Measurements from ENCODE around the gene DLX4.

The DLX4 gene

DNA sequence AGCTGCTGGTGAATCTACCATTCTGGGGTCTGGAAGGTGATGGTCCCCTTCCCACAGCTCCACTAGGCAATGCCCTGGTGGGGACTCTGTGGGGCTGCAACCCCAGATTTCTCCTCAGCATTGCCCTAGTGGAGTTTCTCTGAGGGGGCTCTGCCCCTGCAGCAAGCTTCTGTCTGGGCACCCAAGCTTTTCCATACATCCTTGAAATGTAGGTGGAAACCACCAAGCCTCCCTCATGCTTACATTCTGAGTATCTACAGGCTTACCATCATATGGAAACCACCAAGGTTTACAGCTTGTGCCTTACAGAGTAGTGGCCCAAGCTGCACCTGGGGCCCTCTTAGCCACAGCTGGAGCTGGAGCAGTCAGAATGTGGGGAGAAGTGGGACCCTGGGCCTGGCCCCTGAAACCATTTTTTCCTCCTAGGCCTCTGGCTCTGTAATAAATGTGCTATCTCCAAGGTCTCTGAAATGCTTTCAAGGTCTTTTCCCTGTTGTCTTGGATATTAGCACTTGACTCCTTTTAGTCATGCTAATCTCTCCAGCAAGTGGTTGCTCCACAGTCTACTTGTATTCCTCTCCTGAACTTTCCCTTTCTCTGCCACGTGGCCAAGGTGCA lies 45.6 kb downstream of the DLX4 start:
- no peak for DNase-seq (ENCODE audit: low read depth in 2 of 2)

DNA sequence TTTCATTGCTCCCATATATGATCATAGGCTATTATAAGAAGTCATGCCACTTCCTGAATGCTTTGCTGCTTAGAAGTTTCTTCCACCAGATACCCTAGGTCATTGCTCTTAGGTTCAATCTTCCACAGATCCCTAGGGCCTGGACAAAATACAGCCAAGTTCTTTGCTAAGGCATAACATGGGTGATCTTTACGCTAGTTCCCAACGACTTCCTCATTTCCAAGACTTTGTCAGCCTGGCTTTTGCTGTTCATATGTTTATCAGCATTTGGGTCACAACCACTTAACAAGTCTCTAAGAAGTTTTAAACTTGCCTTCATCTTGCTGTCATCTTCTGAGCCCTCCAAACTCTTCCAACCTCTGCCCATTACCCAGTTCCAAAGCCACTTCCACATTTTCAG lies 46.2 kb downstream of the DLX4 start:
- DNase-seq (ENCODE audit: low read depth in 2 of 2) = no peak

DNA sequence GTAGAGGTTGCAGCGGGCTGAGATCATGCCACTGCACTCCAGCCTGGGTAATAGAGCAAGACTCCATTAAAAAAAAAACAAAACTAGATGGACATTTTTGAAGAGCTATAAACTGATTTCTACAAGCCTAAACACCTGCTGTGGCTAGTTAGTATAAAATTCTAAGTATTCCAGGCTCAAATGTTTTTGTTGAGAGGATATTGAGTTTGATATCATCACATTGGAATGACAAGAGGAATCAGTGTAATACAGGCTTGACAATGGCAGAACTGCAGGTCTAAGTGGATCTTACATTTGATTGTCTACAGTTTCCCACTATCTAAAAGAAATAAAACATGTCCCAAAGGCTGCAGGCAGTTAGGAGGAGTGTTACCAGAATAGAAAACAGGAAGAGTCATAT lies 49.9 kb downstream of the DLX4 start:
- no peak for DNase-seq (ENCODE audit: low read depth in 2 of 2)

DNA sequence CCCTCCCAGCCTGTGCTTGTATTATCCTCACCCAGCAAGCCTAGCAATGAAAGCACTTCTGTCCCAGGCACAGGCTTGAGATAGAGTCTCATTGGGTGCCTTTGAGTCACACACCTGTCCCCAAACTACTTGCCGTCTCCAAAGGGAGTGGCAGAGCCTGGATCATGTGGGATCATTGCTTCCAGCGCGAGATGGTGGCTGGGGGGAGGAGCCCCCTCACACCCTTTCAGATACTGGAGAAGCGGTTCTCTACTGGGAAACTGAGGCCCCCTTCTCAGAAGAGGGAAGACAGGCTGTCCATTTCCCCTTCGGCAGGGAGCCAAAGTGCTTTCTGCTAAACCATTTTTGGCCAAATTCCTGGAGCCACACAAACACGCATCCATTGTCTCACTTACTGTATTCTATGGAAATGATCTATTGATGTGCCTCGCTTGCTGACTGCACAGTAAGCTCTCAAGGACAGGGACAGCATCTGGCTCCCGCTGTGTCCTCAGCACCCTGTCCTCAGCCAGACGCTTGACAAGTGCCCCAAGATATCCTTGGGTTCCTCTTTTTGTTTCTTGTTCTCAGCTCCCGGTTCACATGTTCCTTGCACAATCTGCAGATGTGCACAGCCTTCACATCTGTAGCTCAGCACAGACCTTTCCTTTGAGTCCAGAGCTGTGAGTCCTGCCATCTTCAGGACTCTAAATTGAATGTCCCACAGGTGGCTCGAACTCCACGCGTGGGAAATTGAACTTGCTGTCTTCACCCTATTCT lies 52.0 kb downstream of the DLX4 start:
- DNase-seq (ENCODE audit: low read depth in 2 of 2) = no peak

DNA sequence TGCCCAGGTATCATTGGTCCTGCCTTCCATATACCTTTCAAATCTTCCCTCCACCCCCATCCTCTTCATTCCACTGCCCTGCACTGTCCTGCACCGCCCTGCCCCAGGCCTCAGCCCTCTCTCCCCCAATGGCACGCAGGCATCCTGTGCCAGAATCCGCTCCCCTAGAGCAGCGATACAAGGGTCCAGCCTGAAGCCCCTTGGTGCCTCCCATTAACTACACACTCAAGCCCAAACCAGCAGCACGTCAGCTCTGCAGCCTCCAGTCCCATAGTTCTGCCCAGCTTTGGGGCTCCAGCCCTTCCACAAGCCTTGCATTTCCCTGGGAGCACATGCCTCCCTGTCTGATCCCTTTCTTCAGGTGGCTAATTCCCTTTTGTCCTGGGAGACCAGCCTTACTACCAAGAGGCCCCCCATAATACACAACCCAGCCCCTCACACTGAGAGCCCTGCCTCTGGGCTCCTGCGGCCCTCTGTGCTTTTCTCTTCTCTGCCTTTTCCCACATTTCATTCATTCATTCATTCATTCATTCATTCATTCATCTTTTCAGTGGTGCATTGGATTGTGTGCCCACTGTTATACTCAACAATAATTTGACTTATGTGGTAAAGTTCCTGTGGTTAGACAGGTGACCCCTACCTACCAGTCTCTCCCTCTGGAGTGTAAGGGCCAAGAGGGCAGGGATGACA lies 52.8 kb downstream of the DLX4 start:
- DNase-seq (ENCODE audit: low read depth in 2 of 2) = no peak

DNA sequence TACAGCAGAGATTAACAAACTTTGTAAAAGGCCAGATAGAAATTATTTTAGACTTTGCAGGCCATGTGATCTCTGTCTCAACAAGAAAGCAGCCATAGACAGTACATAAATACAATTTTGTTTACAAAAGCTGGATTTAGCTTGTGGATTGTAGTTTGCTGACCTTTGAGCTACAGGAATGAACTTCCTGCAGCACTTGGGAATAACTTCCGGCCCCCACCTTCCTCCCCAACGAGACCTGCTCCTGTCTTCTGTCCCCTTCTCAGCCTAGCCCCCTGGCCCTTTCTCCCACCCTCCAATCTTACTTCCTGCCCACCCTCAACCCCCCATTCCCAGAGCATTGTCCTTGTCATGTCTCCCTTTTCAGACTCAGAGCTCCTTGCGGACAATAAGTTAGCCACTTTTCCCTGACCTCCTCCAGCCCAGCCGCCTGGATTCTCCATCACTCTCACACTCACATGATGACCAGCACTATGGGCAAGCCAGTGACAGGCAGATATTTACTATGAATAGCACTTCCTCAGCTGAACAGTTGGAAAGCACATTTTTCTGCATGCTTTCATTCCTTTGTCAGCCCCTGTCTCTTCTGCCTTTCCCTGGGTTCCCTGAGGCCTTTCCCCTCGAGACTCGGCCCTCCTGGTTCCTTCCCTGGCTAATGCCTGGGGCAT lies 53.6 kb downstream of the DLX4 start:
- DNase-seq (ENCODE audit: low read depth in 2 of 2) = no peak

DNA sequence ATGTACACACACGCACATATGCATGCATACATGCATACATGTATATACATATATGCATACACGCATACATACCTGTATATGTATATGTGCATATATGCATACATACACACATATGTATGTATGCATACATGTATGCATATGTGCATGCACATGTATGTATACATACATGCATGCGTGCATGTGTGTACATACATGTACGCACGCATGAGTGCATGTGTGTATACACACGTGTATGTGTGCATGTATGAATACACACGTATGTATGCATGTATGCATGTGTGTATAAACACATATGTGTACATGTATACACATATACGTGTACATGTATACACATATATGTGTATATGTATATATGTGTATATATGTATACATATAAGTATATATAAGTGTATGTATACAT lies 54.5 kb downstream of the DLX4 start:
- no peak for DNase-seq (ENCODE audit: low read depth in 2 of 2)

All from fibroblast of skin of left quadriceps (primary cell).